Neural progenitor cell (in vitro differentiated cells): ENCODE results near the gene SULT1A1.

Source experiments
- CTCF ChIP-seq: fragments of 200-600 bp; sonication (generic); IDR thresholded peaks from 2 replicates; pipeline ENCODE4 v1.5.1; 2017; ENCODE audit warnings: antibody characterized with exemption, mild to moderate bottlenecking
- EZH2 ChIP-seq: fragments of 200-600 bp; sonication (generic); IDR thresholded peaks from 2 replicates; pipeline ENCODE4 v1.6.1; 2017; ENCODE audit warnings: antibody characterized with exemption, mild to moderate bottlenecking, moderate library complexity
- EZH2phosphoT487 ChIP-seq: fragments of 200-600 bp; sonication (generic); IDR thresholded peaks from 2 replicates; pipeline ENCODE4 v1.6.1; 2017; ENCODE audit warnings: antibody characterized with exemption

- TF ChIP-seq EZH2, result no peak
- no peak for TF ChIP-seq CTCF
- no peak for TF ChIP-seq EZH2phosphoT487
Measured at GRCh38 chr16:28587386-28587785, 22.5 kb downstream of the SULT1A1 start.
